ENCODE results near the gene CLEC2D. TPM values are rescaled to one million over a fixed set of nuclear protein-coding genes. Genes with fewer than 3 reads are reported as not detected.
A peak's percentile ranks its signal among the peaks of the same experiment; 100 is the strongest.
"Not testable (repeated sequence)": the region's sequence is repeated elsewhere in the genome, so short reads cannot be mapped to it uniquely, and the experiment has no call there.

The CLEC2D gene
- total and polyA plus RNA-seq, 4 experiments from 2014 or later, result 241 to 297 (median 291) TPM

DNA sequence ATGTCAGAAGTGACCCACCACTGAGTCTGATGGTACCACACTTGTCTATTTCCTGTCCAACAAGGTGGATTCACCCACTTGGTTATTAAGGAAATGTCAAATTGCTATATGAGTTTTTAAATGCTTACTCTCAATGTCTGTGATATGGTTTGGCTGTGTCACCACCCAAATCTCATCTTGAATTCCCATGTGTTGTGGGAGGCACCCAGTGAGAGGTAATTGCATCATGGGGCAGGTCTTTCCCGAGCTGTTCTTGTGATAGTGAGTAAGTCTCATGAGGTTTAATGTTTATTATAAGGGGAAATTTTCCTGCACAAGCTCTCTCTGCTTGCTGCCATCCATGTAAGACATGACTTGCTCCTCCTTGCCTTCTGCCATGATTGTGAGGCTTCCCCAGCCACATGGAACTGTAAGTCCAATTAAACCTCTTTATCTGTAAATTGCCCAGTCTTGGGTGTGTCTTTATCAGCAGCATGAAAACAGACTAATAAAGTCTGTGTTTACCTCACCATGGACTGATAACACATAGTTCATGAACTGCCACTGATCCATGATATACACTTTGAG lies 24.4 kb upstream of the CLEC2D start:
- Mint-ChIP-seq H3K36me3 (peaks cover 13 to 30% of the 10 kb centered on the region in 2 donors), H3K4me1 (peaks cover 32 to 46% (median 39%) of the 10 kb centered on the region in 4 donors), H3K9me3 (peaks cover 3 to 18% (median 7%) of the 10 kb centered on the region in 8 donors), H3K27ac (peak overlapping the region in 5 of 7 donors; percentile 16 to 81 (median 72))
- ChIA-PET CTCF (ENCODE audit: partially characterized antibody) (interaction anchor here (1.4 kb wide), 1 partner anchor 63 kb away, joined by 5 read pairs; no protein-coding TSS in a partner anchor), POLR2A (ENCODE audit: partially characterized antibody) (interaction anchor here (1.1 to 7.3 kb wide), 2 partner anchors 23 to 63 kb away, joined by 3 to 100 read pairs; no protein-coding TSS in a partner anchor)
- H3K4me3 ChIP-seq (ENCODE audit: low read length in 2 of 2); H3K36me3 ChIP-seq (ENCODE audit: insufficient read depth, low read length); H3K27ac ChIP-seq (ENCODE audit: low read depth, low read length); H3K27me3 Mint-ChIP-seq; H3K27me3 ChIP-seq (ENCODE audit: insufficient read depth, low read length); H3K9me3 ChIP-seq (ENCODE audit: control insufficient read depth in 1 of 2, low read length in 2 of 2); H3K4me3 Mint-ChIP-seq: not testable (repeated sequence)
- peak in 1 of 5 donors; percentile 43 for DNase-seq
- intact Hi-C loops (cut with micrococcal nuclease), result loop anchor here (5.0 kb wide), 2 partner anchors 37 to 152 kb away; no protein-coding TSS in a partner anchor
- H3K4me1 ChIP-seq (ENCODE audit: insufficient read depth, low read length), result peaks cover 42% of the 10 kb centered on the region

GRCh38 chr12:9646794-9647781 lies 22.4 kb upstream of the CLEC2D start:
- H3K36me3 Mint-ChIP-seq, result peaks cover 18 to 44% of the 10 kb centered on the region in 2 donors
- H3K4me1 ChIP-seq (ENCODE audit: insufficient read depth, low read length), result peaks cover 54% of the 10 kb centered on the region
- H3K4me3 Mint-ChIP-seq, result peak overlapping the region; percentile 75 to 100 (median 98)
- CTCF ChIA-PET (ENCODE audit: partially characterized antibody), result interaction anchor here (0.7 to 3.5 kb wide), 18 partner anchors 9 to 317 kb away, joined by 3 to 25 read pairs (median 5); partner anchors contain the start of gene CLEC2D
- peak overlapping the region; percentile 83 for H3K27ac ChIP-seq (ENCODE audit: low read depth, low read length)
- H3K27me3 ChIP-seq (ENCODE audit: insufficient read depth, low read length), result no peaks in the 10 kb centered on the region
- intact Hi-C loops (cut with micrococcal nuclease), result loop anchor here (1.0 to 5.0 kb wide), 3 partner anchors 13 to 150 kb away; no protein-coding TSS in a partner anchor
- H3K4me1 Mint-ChIP-seq, result peaks cover 41 to 61% (median 50%) of the 10 kb centered on the region in 4 donors
- H3K27ac Mint-ChIP-seq, result peak overlapping the region; percentile 85 to 99 (median 97)
- H3K27me3 Mint-ChIP-seq, result no peaks in the 10 kb centered on the region
- POLR2A ChIA-PET (ENCODE audit: partially characterized antibody), result interaction anchor here (0.7 to 25.7 kb wide), 32 partner anchors 11 to 623 kb away, joined by 3 to 881 read pairs (median 6); partner anchors contain the start of genes CD69, CLEC2B, CLEC2D and CLECL1
- peak overlapping the region; percentile 45 to 99 for H3K4me3 ChIP-seq (ENCODE audit: low read length in 2 of 2)
- H3K36me3 ChIP-seq (ENCODE audit: insufficient read depth, low read length), result no peaks in the 10 kb centered on the region
- H3K9me3 Mint-ChIP-seq, result peaks cover 4 to 19% (median 9%) of the 10 kb centered on the region in 8 donors
- peak in 1 of 5 donors; percentile 17 for DNase-seq
- peaks cover 0 to 3% of the 10 kb centered on the region in 2 donors for H3K9me3 ChIP-seq (ENCODE audit: control insufficient read depth in 1 of 2, low read length in 2 of 2)

- peaks cover 62% of the 10 kb centered on the region for H3K4me1 ChIP-seq (ENCODE audit: insufficient read depth, low read length)
- H3K36me3 ChIP-seq (ENCODE audit: insufficient read depth, low read length), result no peaks in the 10 kb centered on the region
- peaks cover 4 to 19% (median 8%) of the 10 kb centered on the region in 8 donors for H3K9me3 Mint-ChIP-seq
- peak overlapping the region; percentile 85 to 99 (median 97) for H3K27ac Mint-ChIP-seq
- POLR2A ChIA-PET (ENCODE audit: partially characterized antibody), result interaction anchor here (0.6 to 25.7 kb wide), 35 partner anchors 12 to 624 kb away, joined by 3 to 881 read pairs (median 6); partner anchors contain the start of genes CD69, CLEC2B, CLEC2D and CLECL1
- peak; percentile 94 to 96 (median 94) for DNase-seq
- CTCF ChIA-PET (ENCODE audit: partially characterized antibody), result interaction anchor here (0.9 to 3.5 kb wide), 19 partner anchors 8 to 318 kb away, joined by 3 to 25 read pairs (median 5); partner anchors contain the start of gene CLEC2D
- peak overlapping the region; percentile 83 for H3K27ac ChIP-seq (ENCODE audit: low read depth, low read length)
- intact Hi-C loops (cut with micrococcal nuclease), result loop anchor here (1.0 to 5.0 kb wide), 5 partner anchors 14 to 149 kb away; partner anchors contain the start of gene CD69
- H3K9me3 ChIP-seq (ENCODE audit: control insufficient read depth in 1 of 2, low read length in 2 of 2), result peaks cover 0 to 3% of the 10 kb centered on the region in 2 donors
- H3K4me1 Mint-ChIP-seq, result peaks cover 39 to 66% (median 50%) of the 10 kb centered on the region in 4 donors
- no peaks in the 10 kb centered on the region for H3K27me3 ChIP-seq (ENCODE audit: insufficient read depth, low read length)
- H3K36me3 Mint-ChIP-seq, result peaks cover 22 to 47% of the 10 kb centered on the region in 2 donors
- peak overlapping the region; percentile 91 to 99 for H3K4me3 ChIP-seq (ENCODE audit: low read length in 2 of 2)
- peak overlapping the region; percentile 94 to 100 (median 99) for H3K4me3 Mint-ChIP-seq
- no peaks in the 10 kb centered on the region for H3K27me3 Mint-ChIP-seq
Measured at GRCh38 chr12:9647825-9648700, 21.4 kb upstream of the CLEC2D start.

DNA sequence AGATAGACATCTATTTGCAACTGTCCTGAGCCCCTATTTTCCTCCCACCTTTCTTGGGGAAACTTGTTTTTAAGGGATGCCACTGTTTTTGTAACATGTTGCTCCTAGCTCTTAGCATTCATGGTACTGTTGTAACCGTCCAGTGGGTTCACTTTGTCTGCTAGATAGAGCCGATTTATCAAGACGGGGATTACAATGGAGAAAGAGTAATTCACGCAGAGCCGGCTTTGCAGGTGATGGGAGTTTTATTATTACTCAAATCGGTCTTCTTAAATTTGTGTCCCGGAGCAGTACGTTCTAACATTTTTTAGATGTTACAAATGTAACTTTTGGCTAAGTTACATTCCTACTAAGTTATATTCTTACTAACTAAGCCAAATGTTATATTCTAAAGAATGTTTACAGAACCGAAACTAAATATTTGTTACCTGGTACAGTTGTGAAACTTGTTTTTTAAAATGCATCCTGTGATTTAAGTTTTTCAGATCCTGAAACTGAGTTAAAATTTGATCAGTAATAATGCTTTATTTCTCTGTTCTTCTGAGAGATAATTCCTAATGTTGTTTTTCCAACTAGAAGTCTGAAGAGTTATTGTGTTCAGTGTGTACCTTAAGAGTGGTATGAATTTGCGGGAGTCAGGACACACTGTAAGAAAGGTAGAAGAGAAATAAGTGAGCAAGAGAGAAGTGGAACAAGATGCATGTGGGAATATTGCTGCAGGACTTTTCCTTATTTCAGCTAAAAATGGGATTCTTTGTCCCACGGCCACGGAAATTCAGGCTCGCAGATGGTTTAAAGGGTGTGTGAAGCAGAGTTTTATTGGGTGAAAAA lies 20.6 kb upstream of the CLEC2D start:
- POLR2A ChIA-PET (ENCODE audit: partially characterized antibody), result interaction anchor here (0.9 to 25.7 kb wide), 26 partner anchors 13 to 223 kb away, joined by 3 to 881 read pairs (median 8); partner anchors contain the start of genes CD69, CLEC2B, CLEC2D and CLECL1

GRCh38 chr12:9649532-9649940 lies 20.0 kb upstream of the CLEC2D start:
- Mint-ChIP-seq H3K4me1 (peaks cover 39 to 68% (median 53%) of the 10 kb centered on the region in 4 donors), H3K27ac (peak overlapping the region; percentile 85 to 99 (median 97)), H3K4me3 (peak overlapping the region; percentile 94 to 100 (median 99)), H3K36me3 (peaks cover 36 to 55% of the 10 kb centered on the region in 2 donors), H3K9me3 (peaks cover 4 to 16% (median 7%) of the 10 kb centered on the region in 8 donors), H3K27me3 (no peaks in the 10 kb centered on the region)
- CTCF ChIA-PET (ENCODE audit: partially characterized antibody), result interaction anchor here (1.2 to 3.5 kb wide), 6 partner anchors 16 to 180 kb away, joined by 3 to 21 read pairs (median 4); no protein-coding TSS in a partner anchor
- POLR2A ChIA-PET (ENCODE audit: partially characterized antibody), result interaction anchor here (1.2 to 25.7 kb wide), 12 partner anchors 14 to 219 kb away, joined by 4 to 881 read pairs (median 66); partner anchors contain the start of genes CD69, CLEC2B, CLEC2D and KLRB1
- Histone ChIP-seq H3K4me1 (ENCODE audit: insufficient read depth, low read length) (peaks cover 64% of the 10 kb centered on the region), H3K27ac (ENCODE audit: low read depth, low read length) (peak overlapping the region; percentile 83), H3K9me3 (ENCODE audit: control insufficient read depth in 1 of 2, low read length in 2 of 2) (peaks cover 0 to 3% of the 10 kb centered on the region in 2 donors), H3K4me3 (ENCODE audit: low read length in 2 of 2) (peak overlapping the region; percentile 91 to 99), H3K27me3 (ENCODE audit: insufficient read depth, low read length) (no peaks in the 10 kb centered on the region), H3K36me3 (ENCODE audit: insufficient read depth, low read length) (peaks cover 10% of the 10 kb centered on the region)
- DNase-seq, result peak in 1 of 5 donors; percentile 22
- intact Hi-C loops (cut with micrococcal nuclease), result loop anchor here (2.0 to 5.0 kb wide), 3 partner anchors 33 to 148 kb away; partner anchors contain the start of gene CD69

More for the DNA sequence above, 20.6 kb upstream of the CLEC2D start:
- intact Hi-C loops (cut with micrococcal nuclease), result loop anchor here (1.0 to 5.0 kb wide), 4 partner anchors 33 to 148 kb away; partner anchors contain the start of gene CD69
- Histone ChIP-seq H3K4me1 (ENCODE audit: insufficient read depth, low read length) (peaks cover 62% of the 10 kb centered on the region), H3K4me3 (ENCODE audit: low read length in 2 of 2) (peak overlapping the region; percentile 91 to 99), H3K9me3 (ENCODE audit: control insufficient read depth in 1 of 2, low read length in 2 of 2) (peaks cover 0 to 3% of the 10 kb centered on the region in 2 donors), H3K36me3 (ENCODE audit: insufficient read depth, low read length) (peaks cover 3% of the 10 kb centered on the region), H3K27me3 (ENCODE audit: insufficient read depth, low read length) (no peaks in the 10 kb centered on the region), H3K27ac (ENCODE audit: low read depth, low read length) (peak overlapping the region; percentile 83)
- Mint-ChIP-seq H3K36me3 (peaks cover 30 to 53% of the 10 kb centered on the region in 2 donors), H3K27ac (peak overlapping the region; percentile 85 to 99 (median 97)), H3K27me3 (no peaks in the 10 kb centered on the region), H3K4me1 (peaks cover 38 to 66% (median 50%) of the 10 kb centered on the region in 4 donors), H3K9me3 (peaks cover 4 to 16% (median 7%) of the 10 kb centered on the region in 8 donors), H3K4me3 (peak overlapping the region; percentile 94 to 100 (median 99))
- CTCF ChIA-PET (ENCODE audit: partially characterized antibody), result interaction anchor here (1.0 to 3.5 kb wide), 16 partner anchors 7 to 318 kb away, joined by 3 to 25 read pairs (median 5); partner anchors contain the start of gene CLEC2D
- DNase-seq, result peak in 1 of 5 donors; percentile 32
